Epithelial cell of esophagus (primary cell): Measurements from ENCODE around the gene SCN8A.
"Not testable (repeated sequence)": the region's sequence is repeated elsewhere in the genome, so short reads cannot be mapped to it uniquely, and the experiment has no call there.

Source experiments
- DNase-seq: peaks from one replicate; pipeline ENCODE4 v3.0.0; 2010; ENCODE audit warnings: low read depth
- H3K4me3 ChIP-seq: 2 replicates; pipeline ENCODE4 v1.5.1; 2011; ENCODE audit warnings: mild to moderate bottlenecking, low read length, control low read depth
- CTCF ChIP-seq: IDR thresholded peaks from 2 replicates; pipeline ENCODE4 v1.5.1; 2011; ENCODE audit warnings: low read depth, mild to moderate bottlenecking, low read length, control low read depth, inconsistent platforms; ENCODE audit not compliant: insufficient read depth; ENCODE audit errors: missing control alignments

The SCN8A gene

GRCh38 chr12:51797301-51797700 lies 206.3 kb downstream of the SCN8A start:
- no peak for TF ChIP-seq CTCF
- DNase-seq = peak; percentile 89
- no peak overlapping the region for H3K4me3 ChIP-seq

- not testable (repeated sequence) for H3K4me3 ChIP-seq, DNase-seq
Measured at GRCh38 chr12:51798051-51798450, 207.0 kb downstream of the SCN8A start.

GRCh38 chr12:51798501-51798900 lies 207.5 kb downstream of the SCN8A start:
- DNase-seq = no peak

GRCh38 chr12:51801027-51801426 lies 210.0 kb downstream of the SCN8A start:
- no peak for DNase-seq
- no peak overlapping the region for H3K4me3 ChIP-seq
- no peak for TF ChIP-seq CTCF

More at GRCh38 chr12:51798501-51798900, 207.5 kb downstream of the SCN8A start:
- no peak overlapping the region for H3K4me3 ChIP-seq
- TF ChIP-seq CTCF = no peak

- no peak overlapping the region for H3K4me3 ChIP-seq
- no peak for TF ChIP-seq CTCF
- no peak for DNase-seq
Measured at GRCh38 chr12:51806896-51807295, 215.9 kb downstream of the SCN8A start.

- no peak overlapping the region for H3K4me3 ChIP-seq
- no peak for DNase-seq
- TF ChIP-seq CTCF = no peak
Measured at GRCh38 chr12:51809193-51809592, 218.2 kb downstream of the SCN8A start.

- H3K4me3 ChIP-seq = no peak overlapping the region
- TF ChIP-seq CTCF = no peak
- no peak for DNase-seq
Measured at GRCh38 chr12:51811203-51812202, 220.5 kb downstream of the SCN8A start.
